ENCODE measurements around the gene GTPBP6.

DNA sequence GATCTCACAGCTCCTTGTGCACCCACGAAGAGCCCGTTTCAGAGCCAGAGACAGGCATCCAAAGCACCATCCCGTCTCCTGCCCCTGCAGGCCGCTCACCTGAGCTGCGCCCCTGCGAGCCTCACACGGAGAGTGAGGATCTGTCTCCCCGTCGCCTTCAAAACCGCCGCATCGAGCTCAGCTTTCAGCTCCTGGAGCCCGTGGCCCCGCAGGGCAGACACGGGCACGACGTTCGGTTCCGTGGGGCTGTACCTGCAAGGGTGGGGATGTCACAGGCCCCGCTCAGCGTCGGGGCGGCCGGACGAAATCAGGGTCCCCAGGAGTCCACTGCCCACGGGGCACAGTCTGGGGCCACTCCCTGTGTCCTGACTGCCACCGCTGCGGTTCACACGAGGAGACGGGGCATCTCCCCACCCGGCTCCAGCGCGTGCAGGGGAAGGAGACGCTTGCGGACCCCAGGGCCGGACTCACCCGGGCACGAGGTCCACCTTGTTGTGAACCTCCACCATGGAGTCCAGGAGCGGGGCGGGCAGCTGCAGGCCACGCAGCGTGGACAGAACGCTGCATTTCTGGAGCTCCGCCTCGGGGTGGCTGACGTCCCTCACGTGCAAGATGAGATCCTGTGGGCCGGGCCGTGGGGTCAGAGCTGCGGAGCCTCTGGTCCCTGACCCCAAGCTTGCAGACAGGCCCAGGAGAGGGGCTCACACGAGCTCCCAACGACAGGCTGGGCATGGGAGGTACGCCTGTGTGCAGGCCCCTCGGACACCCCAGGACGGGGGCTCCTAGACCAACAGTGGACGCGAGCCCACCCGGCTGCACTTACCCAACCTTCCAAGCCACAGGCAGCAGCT lies 11.1 kb downstream of the GTPBP6 start:
- TF ChIP-seq, protein P1, sequence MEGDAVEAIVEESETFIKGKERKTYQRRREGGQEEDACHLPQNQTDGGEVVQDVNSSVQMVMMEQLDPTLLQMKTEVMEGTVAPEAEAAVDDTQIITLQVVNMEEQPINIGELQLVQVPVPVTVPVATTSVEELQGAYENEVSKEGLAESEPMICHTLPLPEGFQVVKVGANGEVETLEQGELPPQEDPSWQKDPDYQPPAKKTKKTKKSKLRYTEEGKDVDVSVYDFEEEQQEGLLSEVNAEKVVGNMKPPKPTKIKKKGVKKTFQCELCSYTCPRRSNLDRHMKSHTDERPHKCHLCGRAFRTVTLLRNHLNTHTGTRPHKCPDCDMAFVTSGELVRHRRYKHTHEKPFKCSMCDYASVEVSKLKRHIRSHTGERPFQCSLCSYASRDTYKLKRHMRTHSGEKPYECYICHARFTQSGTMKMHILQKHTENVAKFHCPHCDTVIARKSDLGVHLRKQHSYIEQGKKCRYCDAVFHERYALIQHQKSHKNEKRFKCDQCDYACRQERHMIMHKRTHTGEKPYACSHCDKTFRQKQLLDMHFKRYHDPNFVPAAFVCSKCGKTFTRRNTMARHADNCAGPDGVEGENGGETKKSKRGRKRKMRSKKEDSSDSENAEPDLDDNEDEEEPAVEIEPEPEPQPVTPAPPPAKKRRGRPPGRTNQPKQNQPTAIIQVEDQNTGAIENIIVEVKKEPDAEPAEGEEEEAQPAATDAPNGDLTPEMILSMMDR (IDR thresholded peaks at IDR 0.05; ENCODE audit: low read depth, low read length), result no peak
- no peak for TF ChIP-seq POLR2A (IDR thresholded peaks at IDR 0.05; ENCODE audit: extremely low read depth, insufficient read length)
- TF ChIP-seq, protein P2, sequence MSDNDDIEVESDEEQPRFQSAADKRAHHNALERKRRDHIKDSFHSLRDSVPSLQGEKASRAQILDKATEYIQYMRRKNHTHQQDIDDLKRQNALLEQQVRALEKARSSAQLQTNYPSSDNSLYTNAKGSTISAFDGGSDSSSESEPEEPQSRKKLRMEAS (IDR thresholded peaks at IDR 0.05; ENCODE audit: low read depth, low read length), result no peak

Data from NB4 (cell line).